ENCODE measurements around the gene DNAAF5. TPM values are rescaled to one million over a fixed set of nuclear protein-coding genes. Genes with fewer than 3 reads are reported as not detected.

Gene DNAAF5
- polyA plus RNA-seq, 4 donors, result 6.8 to 29.2 (median 15.5) TPM

GRCh38 chr7:734808-735207 is 8.3 kb downstream of the DNAAF5 start:
- Histone ChIP-seq H3K36me3 (ENCODE audit: control insufficient read depth in 3 of 3, insufficient read depth in 2 of 3, low read depth in 1 of 3, low read length in 3 of 3) (peaks cover 1 to 45% (median 2%) of the 10 kb centered on the region in 3 donors), H3K4me1 (ENCODE audit: control insufficient read depth in 3 of 3, insufficient read depth in 2 of 3, low read depth in 1 of 3, low read length in 2 of 3) (peaks cover 0 to 12% (median 0%) of the 10 kb centered on the region in 3 donors), H3K27me3 (ENCODE audit: control insufficient read depth in 3 of 3, insufficient read depth in 3 of 3, low read length in 3 of 3) (no peaks in the 10 kb centered on the region), H3K9me3 (ENCODE audit: control insufficient read depth in 2 of 2, insufficient read depth in 1 of 2, low read depth in 1 of 2, low read length in 1 of 2) (peaks cover 0 to 12% of the 10 kb centered on the region in 2 donors), H3K27ac (ENCODE audit: low read depth in 1 of 3, low read length in 2 of 3) (no peak overlapping the region), H3K4me3 (ENCODE audit: low read depth in 1 of 3, low read length in 3 of 3) (no peak overlapping the region)
- FAIRE-seq, result no peak
- WGBS, 3 donors, result 97 to 98% (median 98%) methylated on average over 11 of the region's 11 CpGs
- no peak for DNase-seq

- H3K4me3 ChIP-seq (ENCODE audit: low read depth in 1 of 3, low read length in 3 of 3), result no peak overlapping the region
- WGBS, 3 donors, result 90 to 96% (median 95%) methylated on average over 5 of the region's 5 CpGs
- DNase-seq (no peak), FAIRE-seq (no peak)
- no peaks in the 10 kb centered on the region for H3K4me1 ChIP-seq (ENCODE audit: control insufficient read depth in 3 of 3, insufficient read depth in 2 of 3, low read depth in 1 of 3, low read length in 2 of 3)
- H3K36me3 ChIP-seq (ENCODE audit: control insufficient read depth in 3 of 3, insufficient read depth in 2 of 3, low read depth in 1 of 3, low read length in 3 of 3), result peaks cover 5 to 55% (median 6%) of the 10 kb centered on the region in 3 donors
- H3K27ac ChIP-seq (ENCODE audit: low read depth in 1 of 3, low read length in 2 of 3), result no peak overlapping the region
- H3K9me3 ChIP-seq (ENCODE audit: control insufficient read depth in 2 of 2, insufficient read depth in 1 of 2, low read depth in 1 of 2, low read length in 1 of 2), result peaks cover 0 to 12% of the 10 kb centered on the region in 2 donors
- H3K27me3 ChIP-seq (ENCODE audit: control insufficient read depth in 3 of 3, insufficient read depth in 3 of 3, low read length in 3 of 3), result no peaks in the 10 kb centered on the region
Observed at GRCh38 chr7:738241-738640, 11.7 kb downstream of the DNAAF5 start.

GRCh38 chr7:738723-739454 is 12.4 kb downstream of the DNAAF5 start:
- WGBS, 3 donors, result 83 to 96% (median 93%) methylated on average over 23 to 24 of the region's 24 CpGs
- H3K4me1 ChIP-seq (ENCODE audit: control insufficient read depth in 3 of 3, insufficient read depth in 2 of 3, low read depth in 1 of 3, low read length in 2 of 3), result no peaks in the 10 kb centered on the region
- DNase-seq (no peak), FAIRE-seq (no peak)
- H3K27ac ChIP-seq (ENCODE audit: low read depth in 1 of 3, low read length in 2 of 3), result no peak overlapping the region
- no peak overlapping the region for H3K4me3 ChIP-seq (ENCODE audit: low read depth in 1 of 3, low read length in 3 of 3)
- H3K9me3 ChIP-seq (ENCODE audit: control insufficient read depth in 2 of 2, insufficient read depth in 1 of 2, low read depth in 1 of 2, low read length in 1 of 2), result peaks cover 0 to 12% of the 10 kb centered on the region in 2 donors
- peaks cover 5 to 59% (median 6%) of the 10 kb centered on the region in 3 donors for H3K36me3 ChIP-seq (ENCODE audit: control insufficient read depth in 3 of 3, insufficient read depth in 2 of 3, low read depth in 1 of 3, low read length in 3 of 3)
- no peaks in the 10 kb centered on the region for H3K27me3 ChIP-seq (ENCODE audit: control insufficient read depth in 3 of 3, insufficient read depth in 3 of 3, low read length in 3 of 3)

GRCh38 chr7:739455-739982 is 13.0 kb downstream of the DNAAF5 start:
- Histone ChIP-seq H3K36me3 (ENCODE audit: control insufficient read depth in 3 of 3, insufficient read depth in 2 of 3, low read depth in 1 of 3, low read length in 3 of 3) (peaks cover 5 to 59% (median 6%) of the 10 kb centered on the region in 3 donors), H3K27ac (ENCODE audit: low read depth in 1 of 3, low read length in 2 of 3) (no peak overlapping the region), H3K4me3 (ENCODE audit: low read depth in 1 of 3, low read length in 3 of 3) (no peak overlapping the region), H3K9me3 (ENCODE audit: control insufficient read depth in 2 of 2, insufficient read depth in 1 of 2, low read depth in 1 of 2, low read length in 1 of 2) (peaks cover 0 to 9% of the 10 kb centered on the region in 2 donors), H3K4me1 (ENCODE audit: control insufficient read depth in 3 of 3, insufficient read depth in 2 of 3, low read depth in 1 of 3, low read length in 2 of 3) (no peaks in the 10 kb centered on the region), H3K27me3 (ENCODE audit: control insufficient read depth in 3 of 3, insufficient read depth in 3 of 3, low read length in 3 of 3) (no peaks in the 10 kb centered on the region)
- WGBS, 3 donors, result 94 to 95% (median 95%) methylated on average over 31 of the region's 31 CpGs
- FAIRE-seq (no peak), DNase-seq (no peak)

GRCh38 chr7:739983-740942 is 13.8 kb downstream of the DNAAF5 start:
- H3K27ac ChIP-seq (ENCODE audit: low read depth in 1 of 3, low read length in 2 of 3), result no peak overlapping the region
- no peak for FAIRE-seq
- DNase-seq, result no peak
- no peak overlapping the region for H3K4me3 ChIP-seq (ENCODE audit: low read depth in 1 of 3, low read length in 3 of 3)
- H3K9me3 ChIP-seq (ENCODE audit: control insufficient read depth in 2 of 2, insufficient read depth in 1 of 2, low read depth in 1 of 2, low read length in 1 of 2), result peaks cover 0 to 1% of the 10 kb centered on the region in 2 donors
- H3K27me3 ChIP-seq (ENCODE audit: control insufficient read depth in 3 of 3, insufficient read depth in 3 of 3, low read length in 3 of 3), result no peaks in the 10 kb centered on the region
- peaks cover 5 to 60% (median 6%) of the 10 kb centered on the region in 3 donors for H3K36me3 ChIP-seq (ENCODE audit: control insufficient read depth in 3 of 3, insufficient read depth in 2 of 3, low read depth in 1 of 3, low read length in 3 of 3)
- WGBS, 3 donors, result 95 to 98% (median 96%) methylated on average over 39 to 46 of the region's 46 CpGs
- H3K4me1 ChIP-seq (ENCODE audit: control insufficient read depth in 3 of 3, insufficient read depth in 2 of 3, low read depth in 1 of 3, low read length in 2 of 3), result no peaks in the 10 kb centered on the region

GRCh38 chr7:741191-741671 is 14.7 kb downstream of the DNAAF5 start:
- H3K27me3 ChIP-seq (ENCODE audit: control insufficient read depth in 3 of 3, insufficient read depth in 3 of 3, low read length in 3 of 3), result no peaks in the 10 kb centered on the region
- H3K36me3 ChIP-seq (ENCODE audit: control insufficient read depth in 3 of 3, insufficient read depth in 2 of 3, low read depth in 1 of 3, low read length in 3 of 3), result peaks cover 5 to 63% (median 6%) of the 10 kb centered on the region in 3 donors
- 91 to 95% (median 94%) methylated on average over 17 of the region's 17 CpGs for WGBS, 3 donors
- H3K4me3 ChIP-seq (ENCODE audit: low read depth in 1 of 3, low read length in 3 of 3), result no peak overlapping the region
- H3K27ac ChIP-seq (ENCODE audit: low read depth in 1 of 3, low read length in 2 of 3), result no peak overlapping the region
- no peak for FAIRE-seq
- H3K9me3 ChIP-seq (ENCODE audit: control insufficient read depth in 2 of 2, insufficient read depth in 1 of 2, low read depth in 1 of 2, low read length in 1 of 2), result no peaks in the 10 kb centered on the region
- no peaks in the 10 kb centered on the region for H3K4me1 ChIP-seq (ENCODE audit: control insufficient read depth in 3 of 3, insufficient read depth in 2 of 3, low read depth in 1 of 3, low read length in 2 of 3)
- DNase-seq, result no peak

- peaks cover 5 to 68% (median 6%) of the 10 kb centered on the region in 3 donors for H3K36me3 ChIP-seq (ENCODE audit: control insufficient read depth in 3 of 3, insufficient read depth in 2 of 3, low read depth in 1 of 3, low read length in 3 of 3)
- no peak overlapping the region for H3K4me3 ChIP-seq (ENCODE audit: low read depth in 1 of 3, low read length in 3 of 3)
- DNase-seq, result no peak
- no peaks in the 10 kb centered on the region for H3K4me1 ChIP-seq (ENCODE audit: control insufficient read depth in 3 of 3, insufficient read depth in 2 of 3, low read depth in 1 of 3, low read length in 2 of 3)
- FAIRE-seq, result no peak
- WGBS, 3 donors, result 89 to 97% (median 90%) methylated on average over 15 of the region's 15 CpGs
- H3K27me3 ChIP-seq (ENCODE audit: control insufficient read depth in 3 of 3, insufficient read depth in 3 of 3, low read length in 3 of 3), result no peaks in the 10 kb centered on the region
- no peak overlapping the region for H3K27ac ChIP-seq (ENCODE audit: low read depth in 1 of 3, low read length in 2 of 3)
- no peaks in the 10 kb centered on the region for H3K9me3 ChIP-seq (ENCODE audit: control insufficient read depth in 2 of 2, insufficient read depth in 1 of 2, low read depth in 1 of 2, low read length in 1 of 2)
Observed at GRCh38 chr7:741850-742249, 15.4 kb downstream of the DNAAF5 start.

- DNase-seq (no peak), FAIRE-seq (no peak)
- Histone ChIP-seq H3K36me3 (ENCODE audit: control insufficient read depth in 3 of 3, insufficient read depth in 2 of 3, low read depth in 1 of 3, low read length in 3 of 3) (peaks cover 5 to 73% (median 6%) of the 10 kb centered on the region in 3 donors), H3K27me3 (ENCODE audit: control insufficient read depth in 3 of 3, insufficient read depth in 3 of 3, low read length in 3 of 3) (no peaks in the 10 kb centered on the region), H3K9me3 (ENCODE audit: control insufficient read depth in 2 of 2, insufficient read depth in 1 of 2, low read depth in 1 of 2, low read length in 1 of 2) (no peaks in the 10 kb centered on the region), H3K4me3 (ENCODE audit: low read depth in 1 of 3, low read length in 3 of 3) (no peak overlapping the region), H3K27ac (ENCODE audit: low read depth in 1 of 3, low read length in 2 of 3) (no peak overlapping the region), H3K4me1 (ENCODE audit: control insufficient read depth in 3 of 3, insufficient read depth in 2 of 3, low read depth in 1 of 3, low read length in 2 of 3) (no peaks in the 10 kb centered on the region)
- WGBS, 3 donors, result 83 to 91% (median 83%) methylated on average over 8 of the region's 8 CpGs
Observed at GRCh38 chr7:742791-743190, 16.3 kb downstream of the DNAAF5 start.

All from small intestine (tissue), 7 donors.